GM18858 (cell line): Measurements from ENCODE around the gene ZNF442.
A peak's percentile ranks its signal among the peaks of the same experiment; 100 is the strongest.
"Not testable (repeated sequence)": the region's sequence is repeated elsewhere in the genome, so short reads cannot be mapped to it uniquely, and the experiment has no call there.

ENCODE experiments used
- ATAC-seq: cut with Tn5 transposase; IDR thresholded peaks from one replicate; pipeline ENCODE4 v1.9.1; 2021; ENCODE audit not compliant: unreplicated experiment

Gene ZNF442

DNA sequence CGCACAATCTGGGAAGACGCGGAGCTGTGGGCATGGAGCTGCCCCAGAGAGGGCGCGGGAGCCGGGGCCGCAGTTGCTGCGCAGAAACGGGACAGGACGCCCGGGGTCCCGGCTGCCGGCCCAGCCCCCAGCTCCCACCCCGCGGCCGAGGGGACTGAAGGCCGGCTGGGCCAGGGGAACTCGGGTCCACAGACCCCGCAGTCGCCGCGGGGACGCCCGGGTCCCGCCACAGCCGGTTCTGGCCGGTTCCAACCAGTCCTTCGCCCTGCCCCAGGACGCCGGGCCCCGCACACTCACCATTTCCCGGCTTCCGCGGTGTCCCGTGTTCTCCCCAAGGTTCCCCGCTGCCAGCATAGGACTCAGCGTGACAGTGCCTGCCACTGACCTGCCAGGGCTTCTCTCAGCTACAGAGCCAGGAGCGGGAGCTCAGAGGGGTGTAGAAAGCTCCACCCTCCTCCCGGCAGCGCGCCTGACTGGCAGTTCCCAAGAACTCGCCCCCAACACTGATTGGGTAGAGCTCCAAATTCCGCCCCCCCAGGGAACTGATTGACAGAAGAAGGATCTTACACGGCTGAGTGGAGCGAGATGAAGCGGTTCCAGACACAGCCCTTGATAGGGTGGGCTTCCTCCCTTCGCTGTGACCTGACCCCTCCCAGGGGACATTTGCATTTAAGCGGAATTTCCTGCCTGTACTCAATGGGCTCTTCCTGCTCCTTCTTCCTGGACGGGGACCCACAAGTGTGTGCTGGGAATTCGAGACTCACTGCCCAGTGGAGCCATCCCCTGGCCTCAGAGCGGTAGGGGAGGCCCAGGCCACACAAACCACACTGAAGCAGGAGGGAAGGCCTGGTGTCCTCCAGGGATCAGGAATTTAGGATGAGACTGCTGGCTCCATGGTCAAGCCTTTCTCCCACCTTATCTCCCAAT, at the start of gene ZNF442:
ZNF442 (minus strand) TSS at position 448 of the 927 bp plus-strand sequence. CDS start 2,052 bp downstream, outside the sequence.
- ATAC-seq = peak; percentile 68

GRCh38 chr19:12411893-12412292, 46.4 kb upstream of the ZNF442 start:
- ATAC-seq = no peak

DNA sequence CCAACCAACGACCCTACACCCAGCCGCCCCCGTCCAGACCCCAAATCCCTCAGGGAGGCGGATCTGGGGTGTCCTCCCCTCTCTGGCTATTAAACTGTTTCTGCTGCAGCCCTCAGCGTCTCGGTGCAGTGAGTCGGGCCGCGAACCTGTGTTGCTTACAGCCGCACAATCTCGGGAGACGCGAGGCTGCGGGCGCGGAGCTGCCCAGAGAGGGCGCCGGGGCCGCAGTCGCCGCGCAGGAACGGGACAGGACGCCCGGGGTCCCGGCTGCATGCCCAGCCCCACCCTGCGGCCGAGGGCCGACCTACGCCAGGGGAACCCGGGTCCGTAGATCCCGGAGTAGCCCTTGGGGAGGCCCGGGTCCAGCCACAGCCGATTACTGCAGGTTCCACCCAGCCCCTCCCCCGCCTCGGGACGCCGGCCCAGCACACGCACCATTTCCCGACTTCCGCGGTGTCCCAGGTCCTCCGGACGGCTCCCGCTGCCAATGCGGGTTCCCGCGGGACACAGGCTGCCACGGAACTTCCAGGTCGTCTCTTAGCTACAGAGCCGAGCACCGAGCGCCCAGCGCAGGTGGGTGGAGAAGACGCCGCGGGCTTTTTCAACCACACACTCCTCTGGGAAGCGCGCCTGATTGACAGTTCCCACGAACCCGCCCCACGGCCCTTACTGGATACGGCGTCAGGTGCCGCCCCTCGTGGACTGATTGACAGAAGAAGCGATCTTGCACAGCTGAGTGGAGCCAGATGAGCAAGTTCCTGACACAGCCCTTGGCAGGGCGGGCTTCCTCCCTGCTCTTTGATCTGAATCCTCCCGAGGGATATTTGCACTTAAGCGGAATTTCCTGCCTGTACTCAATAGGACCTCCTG, 35.4 kb upstream of the ZNF442 start, which contains the start of gene ZNF799:
ZNF799 (minus strand) TSS at position 639 of the 870 bp plus-strand sequence; CDS start at position 438, 201 bp downstream.
- no peak for ATAC-seq

GRCh38 chr19:12399901-12400632, 34.6 kb upstream of the ZNF442 start:
- not testable (repeated sequence) for ATAC-seq

GRCh38 chr19:12391148-12391547, 25.7 kb upstream of the ZNF442 start:
- not testable (repeated sequence) for ATAC-seq

GRCh38 chr19:12386365-12386764, 20.9 kb upstream of the ZNF442 start:
- ATAC-seq = not testable (repeated sequence)

DNA sequence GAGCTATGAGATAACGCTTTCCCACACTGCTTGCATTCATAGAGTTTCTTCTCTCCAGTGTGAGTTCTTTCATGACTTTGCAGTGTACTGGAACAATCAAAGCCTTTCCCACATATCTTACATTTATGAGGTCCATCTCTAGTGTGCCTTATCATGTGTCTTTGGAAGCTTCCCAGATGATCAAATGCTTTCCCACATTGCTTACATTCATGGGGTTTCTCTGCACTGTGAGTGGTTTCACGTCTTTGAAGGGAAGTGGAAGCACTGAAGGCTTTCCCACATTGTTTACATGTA, 14.9 kb upstream of the ZNF442 start:
- ATAC-seq = no peak

GRCh38 chr19:12379732-12380443, 14.4 kb upstream of the ZNF442 start:
- no peak for ATAC-seq

- no peak for ATAC-seq
These were observed 8.5 kb upstream of the ZNF442 start for GRCh38 chr19:12374026-12374425.

- no peak for ATAC-seq
These were observed 870 bp downstream of the ZNF442 start for GRCh38 chr19:12364391-12365235.

DNA sequence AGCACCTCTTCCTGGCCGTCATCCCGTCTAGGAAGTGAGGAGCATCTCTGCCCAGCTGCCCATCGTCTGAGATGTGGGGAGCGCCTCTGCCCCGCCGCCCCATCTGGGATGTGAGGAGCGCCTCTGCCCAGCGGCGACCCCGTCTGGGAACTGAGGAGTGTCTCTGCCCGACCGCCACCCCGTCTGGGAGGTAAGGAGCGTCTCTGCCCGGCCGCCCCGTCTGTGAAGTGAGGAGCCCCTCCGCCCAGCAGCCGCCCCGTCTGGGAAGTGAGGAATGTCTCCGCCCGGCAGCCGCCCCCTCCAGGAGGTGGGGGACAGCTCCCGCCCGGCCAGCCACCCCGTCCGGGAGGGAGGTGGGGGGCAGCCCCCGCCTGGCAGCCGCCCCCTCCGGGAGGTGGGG, 3.2 kb downstream of the ZNF442 start:
- ATAC-seq = not testable (repeated sequence)

- no peak for ATAC-seq
These were observed 12.1 kb downstream of the ZNF442 start for GRCh38 chr19:12353375-12353774.

GRCh38 chr19:12350890-12351197, 14.6 kb downstream of the ZNF442 start:
- no peak for ATAC-seq

GRCh38 chr19:12350185-12350889, 15.1 kb downstream of the ZNF442 start:
- ATAC-seq = no peak

GRCh38 chr19:12346896-12347295, 18.6 kb downstream of the ZNF442 start:
- no peak for ATAC-seq

GRCh38 chr19:12345197-12345596, 20.3 kb downstream of the ZNF442 start:
- ATAC-seq = no peak

DNA sequence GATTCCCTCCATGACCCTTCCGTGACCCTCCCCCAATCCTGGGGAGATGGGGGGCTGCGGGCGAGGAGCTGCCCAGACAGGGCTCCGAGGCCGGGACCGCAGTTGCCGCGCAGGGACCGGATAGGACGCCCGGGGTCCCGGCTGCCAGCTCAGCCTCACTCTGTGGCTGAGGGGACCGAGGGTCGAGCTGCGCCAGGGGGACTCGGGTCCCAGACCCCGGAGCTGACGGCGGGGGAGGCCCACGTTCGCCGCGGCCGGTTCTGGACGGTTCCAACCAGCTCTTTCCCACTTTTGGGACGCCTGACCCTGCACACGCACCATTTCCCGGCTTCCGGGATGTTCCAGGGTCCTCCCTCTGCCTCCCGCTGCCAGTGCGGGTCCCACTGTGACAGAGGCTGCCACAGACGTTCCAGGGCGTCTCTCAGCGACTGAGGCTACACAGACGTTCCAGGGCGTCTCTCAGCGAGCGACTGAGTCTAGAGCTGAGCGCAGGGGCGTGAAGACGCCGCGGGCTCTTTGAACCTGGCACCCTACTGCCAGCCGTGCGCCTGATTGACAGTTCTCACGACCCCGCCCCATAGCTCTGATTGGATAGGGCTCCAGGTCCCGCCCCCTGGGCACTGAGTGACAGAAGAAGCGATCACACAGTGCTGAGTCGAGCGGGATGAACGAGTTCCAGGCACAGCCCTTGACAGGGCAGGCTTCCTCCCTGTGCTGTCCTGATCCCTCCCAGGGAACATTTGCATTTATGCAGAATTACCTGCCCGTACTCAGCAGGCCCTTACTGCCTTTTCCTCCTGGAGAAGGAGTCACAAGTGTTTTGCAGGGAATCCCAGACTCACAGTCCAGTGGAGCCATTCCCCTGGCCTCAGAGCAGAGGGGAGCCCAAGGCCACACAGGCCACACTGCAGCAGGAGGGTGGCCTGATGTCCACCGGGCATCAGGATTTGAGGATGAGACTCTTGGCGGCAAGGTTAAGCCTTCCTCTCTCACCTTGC, 32.0 kb downstream of the ZNF442 start, which contains the start of gene ZNF563:
ZNF563 (minus strand) TSS at position 472 of the 998 bp plus-strand sequence; CDS start at position 321, 151 bp downstream.
- peak; percentile 66 for ATAC-seq
